SK-N-MC (cell line): Measurements from ENCODE around the gene MIEF2.

Experiments used
- EZH2 ChIP-seq: fragments of 200-600 bp; sonication (generic); IDR thresholded peaks from one replicate; pipeline ENCODE4 v1.6.1; 2017; ENCODE audit warnings: antibody characterized with exemption
- POLR2AphosphoS5 ChIP-seq: IDR thresholded peaks from 2 replicates; pipeline ENCODE4 v1.6.1; 2012; ENCODE audit warnings: mild to moderate bottlenecking, low read depth, low read length, borderline replicate concordance

- no peak for TF ChIP-seq POLR2AphosphoS5
- TF ChIP-seq EZH2 = no peak
Observed at GRCh38 chr17:18241229-18241871, 19.1 kb upstream of the MIEF2 start.
